Neural crest cell (in vitro differentiated cells): ENCODE measurements around the gene NEK6. TPM values are rescaled to one million over a fixed set of nuclear protein-coding genes. Genes with fewer than 3 reads are reported as not detected.
A peak's percentile ranks its signal among the peaks of the same experiment; 100 is the strongest.

Source experiments
- DNase-seq: peaks from one replicate; pipeline ENCODE4 v3.0.0; 2021; ENCODE audit warnings: low read depth, mixed read lengths, low spot score
- H3K27ac Mint-ChIP-seq: one replicate; pipeline ENCODE4 v1.8.0; 2021; ENCODE audit warnings: mild to moderate bottlenecking, mixed read lengths; ENCODE audit not compliant: unreplicated experiment
- H3K27me3 Mint-ChIP-seq: 2 replicates; pipeline ENCODE4 v1.8.0; 2021; ENCODE audit warnings: low read depth, mild to moderate bottlenecking, mixed read lengths
- H3K36me3 Mint-ChIP-seq: 2 replicates; pipeline ENCODE4 v1.8.0; 2021; ENCODE audit warnings: low read depth, mild to moderate bottlenecking, mixed read lengths
- H3K4me1 Mint-ChIP-seq: 2 replicates; pipeline ENCODE4 v1.8.0; 2021; ENCODE audit warnings: mixed read lengths
- H3K4me3 Mint-ChIP-seq: one replicate; pipeline ENCODE4 v1.8.0; 2021; ENCODE audit warnings: mild to moderate bottlenecking, mixed read lengths
- H3K9me3 Mint-ChIP-seq: 2 replicates; pipeline ENCODE4 v1.8.0; 2021; ENCODE audit warnings: mixed read lengths
- total RNA-seq: library from RNA; stranded (reverse); gene quantifications from 2 replicates; pipeline ENCODE4 v1.2.1, GENCODE V29; 2021
- TF ChIP-seq, protein P1 (sequence below): fragments of 200-600 bp; sonication (generic); conservative IDR thresholded peaks from 2 replicates; pipeline ENCODE4 v1.5.0; 2021; ENCODE audit warnings: antibody characterized with exemption, mild to moderate bottlenecking

The NEK6 gene
- total RNA-seq, 1 donor from 2014 or later = 31.9 TPM

DNA sequence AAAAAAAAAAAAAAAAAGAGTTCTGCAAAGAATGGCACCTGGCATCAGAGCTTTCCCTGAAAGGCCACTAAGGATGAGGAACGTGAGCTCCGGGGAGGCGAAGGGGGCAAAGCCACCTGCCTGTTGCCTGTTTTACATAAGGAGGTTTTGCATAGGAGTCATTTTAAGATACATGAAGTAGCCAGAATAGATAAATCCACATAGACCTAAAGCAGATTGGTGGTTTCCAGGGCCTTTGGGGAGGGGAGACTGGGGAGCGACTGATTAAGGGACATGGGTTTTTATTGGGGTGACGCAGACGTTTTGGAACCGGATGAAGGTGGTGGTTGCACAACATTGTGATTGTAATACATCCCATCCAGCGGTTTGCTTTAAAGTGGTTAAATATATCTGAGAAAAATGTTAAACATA is 7.1 kb downstream of the NEK6 start:
- TF ChIP-seq, protein P1, sequence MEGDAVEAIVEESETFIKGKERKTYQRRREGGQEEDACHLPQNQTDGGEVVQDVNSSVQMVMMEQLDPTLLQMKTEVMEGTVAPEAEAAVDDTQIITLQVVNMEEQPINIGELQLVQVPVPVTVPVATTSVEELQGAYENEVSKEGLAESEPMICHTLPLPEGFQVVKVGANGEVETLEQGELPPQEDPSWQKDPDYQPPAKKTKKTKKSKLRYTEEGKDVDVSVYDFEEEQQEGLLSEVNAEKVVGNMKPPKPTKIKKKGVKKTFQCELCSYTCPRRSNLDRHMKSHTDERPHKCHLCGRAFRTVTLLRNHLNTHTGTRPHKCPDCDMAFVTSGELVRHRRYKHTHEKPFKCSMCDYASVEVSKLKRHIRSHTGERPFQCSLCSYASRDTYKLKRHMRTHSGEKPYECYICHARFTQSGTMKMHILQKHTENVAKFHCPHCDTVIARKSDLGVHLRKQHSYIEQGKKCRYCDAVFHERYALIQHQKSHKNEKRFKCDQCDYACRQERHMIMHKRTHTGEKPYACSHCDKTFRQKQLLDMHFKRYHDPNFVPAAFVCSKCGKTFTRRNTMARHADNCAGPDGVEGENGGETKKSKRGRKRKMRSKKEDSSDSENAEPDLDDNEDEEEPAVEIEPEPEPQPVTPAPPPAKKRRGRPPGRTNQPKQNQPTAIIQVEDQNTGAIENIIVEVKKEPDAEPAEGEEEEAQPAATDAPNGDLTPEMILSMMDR = no peak
- H3K36me3 Mint-ChIP-seq = no peaks in the 10 kb centered on the region
- H3K9me3 Mint-ChIP-seq = no peaks in the 10 kb centered on the region
- H3K27me3 Mint-ChIP-seq = no peaks in the 10 kb centered on the region
- DNase-seq = no peak
- peaks cover 68% of the 10 kb centered on the region for H3K4me1 Mint-ChIP-seq
- no peak overlapping the region for H3K4me3 Mint-ChIP-seq
- peak overlapping the region; percentile 82 for H3K27ac Mint-ChIP-seq

DNA sequence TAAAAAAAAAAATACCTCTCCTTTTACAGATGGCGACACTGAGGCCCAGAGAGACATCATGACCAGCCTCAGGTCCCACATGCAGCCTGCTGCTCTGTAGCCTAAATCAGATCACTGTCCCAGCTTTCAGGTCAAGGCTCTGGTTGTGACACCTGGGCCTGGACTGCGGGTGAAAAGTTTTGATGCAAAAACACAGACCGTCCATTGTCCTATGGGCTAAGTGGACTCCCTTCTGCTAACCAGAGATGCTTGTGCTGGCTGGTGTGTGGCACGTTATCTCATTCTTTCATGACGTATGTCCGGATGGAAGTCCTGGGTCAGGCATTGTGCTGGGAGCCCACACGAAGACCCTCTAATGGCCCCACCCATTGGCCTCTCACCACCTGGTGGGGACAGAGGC is 7.8 kb downstream of the NEK6 start:
- no peaks in the 10 kb centered on the region for H3K27me3 Mint-ChIP-seq
- TF ChIP-seq, protein P1 = no peak
- DNase-seq = no peak
- H3K4me1 Mint-ChIP-seq = peaks cover 67% of the 10 kb centered on the region
- H3K36me3 Mint-ChIP-seq = no peaks in the 10 kb centered on the region
- no peaks in the 10 kb centered on the region for H3K9me3 Mint-ChIP-seq
- H3K27ac Mint-ChIP-seq = peak overlapping the region; percentile 62
- H3K4me3 Mint-ChIP-seq = no peak overlapping the region

DNA sequence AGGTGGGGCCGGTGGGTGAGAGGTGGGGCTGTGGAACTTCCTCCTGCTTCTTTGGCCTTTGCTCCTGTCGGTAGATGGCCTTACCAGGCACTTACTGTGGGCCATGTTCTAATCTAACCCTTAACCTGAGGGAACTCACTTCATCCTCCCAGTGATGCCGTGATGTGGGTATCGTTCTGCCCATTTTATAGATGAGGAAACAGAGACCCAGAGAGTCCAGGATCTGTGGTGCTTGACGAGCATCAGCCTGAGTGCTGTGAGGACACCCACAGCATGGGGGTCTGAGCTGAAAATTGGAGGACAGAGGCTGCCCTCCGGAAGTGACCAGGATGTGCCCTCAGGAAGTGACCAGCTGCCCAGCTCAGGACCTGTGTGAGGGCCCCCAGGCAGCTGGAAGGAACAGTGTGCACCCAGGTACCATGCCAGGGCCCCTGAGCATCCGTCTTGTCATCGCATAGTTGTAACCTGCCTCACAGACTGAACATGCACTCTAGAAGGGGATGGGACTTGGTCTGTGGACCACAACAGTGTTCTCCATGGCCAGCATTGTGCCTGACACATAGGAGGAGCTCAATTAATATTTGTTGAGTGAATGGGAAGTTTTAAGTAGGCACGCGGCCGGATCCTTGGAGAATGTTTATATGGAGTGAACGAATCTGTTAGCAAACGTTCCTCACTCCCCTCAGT is 8.5 kb downstream of the NEK6 start:
- DNase-seq = no peak
- H3K36me3 Mint-ChIP-seq = no peaks in the 10 kb centered on the region
- no peaks in the 10 kb centered on the region for H3K9me3 Mint-ChIP-seq
- H3K27ac Mint-ChIP-seq = peak overlapping the region; percentile 43
- peaks cover 65% of the 10 kb centered on the region for H3K4me1 Mint-ChIP-seq
- TF ChIP-seq, protein P1 = no peak
- H3K4me3 Mint-ChIP-seq = no peak overlapping the region
- no peaks in the 10 kb centered on the region for H3K27me3 Mint-ChIP-seq

DNA sequence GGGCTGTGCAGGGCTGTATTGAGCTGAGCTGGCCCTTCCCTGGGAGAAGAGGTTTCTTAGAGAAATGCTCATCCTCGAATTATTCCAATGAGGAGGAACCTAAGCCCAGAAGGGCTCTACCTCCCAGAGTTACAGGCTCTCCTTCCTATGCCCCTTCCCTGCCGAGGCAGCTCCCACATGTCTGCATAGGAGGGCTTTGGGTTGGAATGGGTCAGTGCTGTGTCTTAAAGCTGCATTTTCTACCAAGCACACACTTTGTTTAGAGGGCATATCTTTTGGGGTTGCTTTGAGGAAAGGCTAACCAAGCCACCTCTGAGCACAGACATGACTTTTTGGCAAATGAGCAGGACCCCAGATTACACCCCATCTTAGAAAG is 9.1 kb downstream of the NEK6 start:
- Mint-ChIP-seq H3K4me3 (no peak overlapping the region), H3K36me3 (no peaks in the 10 kb centered on the region), H3K4me1 (peaks cover 61% of the 10 kb centered on the region), H3K27ac (no peak overlapping the region), H3K27me3 (no peaks in the 10 kb centered on the region), H3K9me3 (no peaks in the 10 kb centered on the region)
- TF ChIP-seq, protein P1 = no peak
- no peak for DNase-seq

DNA sequence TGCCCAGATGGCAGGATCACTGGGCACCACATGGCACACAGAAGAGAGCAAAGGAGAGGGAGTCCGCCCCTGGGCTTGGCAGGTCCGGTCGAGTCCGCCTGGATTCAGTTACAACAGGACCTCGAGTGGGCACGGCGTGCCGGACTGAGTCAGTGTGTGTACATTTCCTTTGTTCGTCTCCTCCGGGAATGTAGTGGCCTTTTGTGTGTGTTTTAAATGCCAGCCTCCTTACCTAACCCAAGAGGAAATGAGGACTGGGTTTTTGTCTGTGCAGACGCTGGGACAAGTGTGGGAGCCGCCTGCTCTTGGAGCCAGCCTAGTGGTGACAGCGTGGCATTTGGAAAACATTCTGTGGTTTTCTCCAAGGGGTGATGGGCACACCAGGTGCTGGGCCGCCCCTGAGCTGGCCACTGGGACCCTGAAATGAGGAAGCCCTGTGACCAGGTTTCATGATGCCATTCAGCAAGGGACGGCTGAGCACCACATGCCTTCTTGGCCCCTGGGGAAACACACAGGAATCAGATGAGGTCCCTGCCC is 9.6 kb downstream of the NEK6 start:
- no peak overlapping the region for H3K4me3 Mint-ChIP-seq
- H3K27me3 Mint-ChIP-seq = no peaks in the 10 kb centered on the region
- H3K36me3 Mint-ChIP-seq = no peaks in the 10 kb centered on the region
- H3K9me3 Mint-ChIP-seq = no peaks in the 10 kb centered on the region
- H3K4me1 Mint-ChIP-seq = peaks cover 61% of the 10 kb centered on the region
- DNase-seq = no peak
- H3K27ac Mint-ChIP-seq = no peak overlapping the region
- TF ChIP-seq, protein P1 = no peak
